H9 (cell line): Measurements from ENCODE around the gene ARHGEF39. TPM values are rescaled to one million over a fixed set of nuclear protein-coding genes. Genes with fewer than 3 reads are reported as not detected.

ENCODE experiments used
- DNase-seq: peaks from one replicate; pipeline ENCODE4 v3.0.0-alpha.2; 2017
- H2AFZ ChIP-seq: one replicate; pipeline ENCODE4 v1.6.1; 2013; ENCODE audit warnings: mild to moderate bottlenecking, low read length, control low read depth, moderate library complexity
- H2AK5ac ChIP-seq: 2 replicates; pipeline ENCODE4 v1.6.1; 2013; ENCODE audit warnings: low read length, control low read depth, mixed read lengths; ENCODE audit not compliant: insufficient read length
- H2BK120ac ChIP-seq: one replicate; pipeline ENCODE4 v1.6.1; 2013; ENCODE audit warnings: low read depth, mild to moderate bottlenecking, low read length, control low read depth, inconsistent platforms; ENCODE audit not compliant: poor library complexity, severe bottlenecking
- H2BK12ac ChIP-seq: 2 replicates; pipeline ENCODE4 v1.6.1; 2013; ENCODE audit warnings: low read length, control low read depth, mixed read lengths, low read depth; ENCODE audit not compliant: insufficient read length
- H2BK15ac ChIP-seq: 2 replicates; pipeline ENCODE4 v1.6.1; 2013; ENCODE audit warnings: low read depth, low read length, control low read depth
- H2BK20ac ChIP-seq: one replicate; pipeline ENCODE4 v1.6.1; 2013; ENCODE audit warnings: low read depth, mild to moderate bottlenecking, low read length, control low read depth, inconsistent platforms; ENCODE audit not compliant: poor library complexity, severe bottlenecking
- H2BK5ac ChIP-seq: 2 replicates; pipeline ENCODE4 v1.6.1; 2013; ENCODE audit warnings: low read length, control low read depth, mixed read lengths; ENCODE audit not compliant: insufficient read length
- H3K14ac ChIP-seq: 2 replicates; pipeline ENCODE4 v1.6.1; 2013; ENCODE audit warnings: low read length, control low read depth; ENCODE audit not compliant: insufficient read depth
- H3K18ac ChIP-seq: 2 replicates; pipeline ENCODE4 v1.6.1; 2013; ENCODE audit warnings: low read depth, mild to moderate bottlenecking, mixed read lengths, low read length, control low read depth; ENCODE audit not compliant: insufficient read length
- H3K23ac ChIP-seq: 2 replicates; pipeline ENCODE4 v1.6.1; 2013; ENCODE audit warnings: low read length, control low read depth, mixed read lengths, low read depth; ENCODE audit not compliant: insufficient read length
- H3K23me2 ChIP-seq: 2 replicates; pipeline ENCODE4 v1.6.1; 2013; ENCODE audit warnings: low read depth, mild to moderate bottlenecking, mixed read lengths, low read length, control low read depth; ENCODE audit not compliant: insufficient read length, poor library complexity, severe bottlenecking
- H3K27ac ChIP-seq: 2 replicates; pipeline ENCODE4 v1.5.1; 2013; ENCODE audit warnings: low read length, control low read depth, mixed read lengths, low read depth; ENCODE audit not compliant: insufficient read length
- H3K27me3 ChIP-seq: 2 replicates; pipeline ENCODE4 v1.6.1; 2013; ENCODE audit warnings: low read length, control low read depth, inconsistent platforms; ENCODE audit not compliant: insufficient read depth
- H3K4ac ChIP-seq: 2 replicates; pipeline ENCODE4 v1.6.1; 2013; ENCODE audit warnings: low read depth, mild to moderate bottlenecking, control low read depth, inconsistent platforms, low read length, moderate library complexity
- H3K4me1 ChIP-seq: 2 replicates; pipeline ENCODE4 v1.6.1; 2013; ENCODE audit warnings: low read length, control low read depth, inconsistent platforms; ENCODE audit not compliant: insufficient read depth
- H3K4me2 ChIP-seq: 2 replicates; pipeline ENCODE4 v1.6.1; 2013; ENCODE audit warnings: low read length, control low read depth, mixed read lengths; ENCODE audit not compliant: insufficient read length, insufficient read depth
- H3K56ac ChIP-seq: 2 replicates; pipeline ENCODE4 v1.6.1; 2013; ENCODE audit warnings: low read depth, mild to moderate bottlenecking, mixed read lengths, low read length, control low read depth; ENCODE audit not compliant: insufficient read length
- H3K79me1 ChIP-seq: 2 replicates; pipeline ENCODE4 v1.6.1; 2013; ENCODE audit warnings: low read depth, mild to moderate bottlenecking, moderate library complexity, low read length, control low read depth, inconsistent platforms; ENCODE audit not compliant: insufficient read depth, poor library complexity, severe bottlenecking
- H3K79me2 ChIP-seq: 2 replicates; pipeline ENCODE4 v1.6.1; 2013; ENCODE audit warnings: low read length, control low read depth, inconsistent platforms; ENCODE audit not compliant: insufficient read depth
- H3K9ac ChIP-seq: 2 replicates; pipeline ENCODE4 v1.6.1; 2013; ENCODE audit warnings: low read length, control low read depth, mixed read lengths; ENCODE audit not compliant: insufficient read length; ENCODE audit errors: extremely low read depth
- H3K9me3 ChIP-seq: one replicate; pipeline ENCODE4 v1.6.1; 2013; ENCODE audit warnings: low read depth, low read length, inconsistent platforms; ENCODE audit not compliant: control insufficient read depth
- H3T11ph ChIP-seq: one replicate; pipeline ENCODE4 v1.6.1; 2013; ENCODE audit warnings: mild to moderate bottlenecking, low read length, control low read depth, inconsistent platforms
- H4K20me1 ChIP-seq: one replicate; pipeline ENCODE4 v1.6.1; 2013; ENCODE audit not compliant: control insufficient read depth, insufficient read length, insufficient read depth
- H4K5ac ChIP-seq: 2 replicates; pipeline ENCODE4 v1.6.1; 2013; ENCODE audit warnings: low read depth, mild to moderate bottlenecking, mixed read lengths, low read length, control low read depth; ENCODE audit not compliant: insufficient read length
- H4K8ac ChIP-seq: replicated peaks from 2 replicates; pipeline ENCODE4 v1.6.1; 2013; ENCODE audit warnings: low read length, control low read depth, mixed read lengths, low read depth; ENCODE audit not compliant: insufficient read length
- H4K91ac ChIP-seq: 2 replicates; pipeline ENCODE4 v1.6.1; 2013; ENCODE audit warnings: low read depth, mild to moderate bottlenecking, moderate library complexity, mixed read lengths, low read length, control low read depth; ENCODE audit not compliant: insufficient read length
- H3K27ac Mint-ChIP-seq, 3 experiments: 2 replicates in 2 of 3; 3 replicates in 1 of 3; pipeline ENCODE4 v1.8.0; 2020 to 2021; ENCODE audit warnings: mixed read lengths in 3 of 3, mild to moderate bottlenecking in 1 of 3, moderate library complexity in 1 of 3
- H3K27me3 Mint-ChIP-seq: 2 replicates; pipeline ENCODE4 v1.8.0; 2021; ENCODE audit warnings: low read depth, mild to moderate bottlenecking, moderate library complexity, mixed read lengths
- H3K36me3 Mint-ChIP-seq, 3 experiments: 2 replicates in 2 of 3; 3 replicates in 1 of 3; pipeline ENCODE4 v1.8.0; 2020 to 2021; ENCODE audit warnings: low read depth in 3 of 3, mixed read lengths in 3 of 3; ENCODE audit not compliant: insufficient read depth in 1 of 3
- H3K4me1 Mint-ChIP-seq, 2 experiments: 2 replicates each; pipeline ENCODE4 v1.8.0; 2020; ENCODE audit warnings: mixed read lengths in 2 of 2
- H3K4me3 Mint-ChIP-seq, 2 experiments: 2 replicates in 1 of 2; 3 replicates in 1 of 2; pipeline ENCODE4 v1.8.0; 2020 to 2021; ENCODE audit warnings: mild to moderate bottlenecking in 2 of 2, mixed read lengths in 2 of 2, moderate library complexity in 1 of 2
- H3K9me3 Mint-ChIP-seq, 2 experiments: 2 replicates in 1 of 2; 3 replicates in 1 of 2; pipeline ENCODE4 v1.8.0; 2020; ENCODE audit warnings: mild to moderate bottlenecking in 2 of 2, mixed read lengths in 2 of 2, moderate library complexity in 1 of 2
- WGBS: extraction: QIAGEN DNeasy Blood & Tissue Kit; methylation state at CpG from one replicate; pipeline ENCODE4 v1.1.7; 2013; ENCODE audit warnings: missing lambda C conversion rate, low lambda C conversion rate, mixed read lengths; ENCODE audit not compliant: insufficient read length; ENCODE audit errors: extremely low coverage; 5-methylcytosine and 5-hydroxymethylcytosine counted together
- total RNA-seq: library from RNA; stranded (reverse); gene quantifications from 2 replicates; pipeline ENCODE4 v1.2.1, GENCODE V29; 2021
- TF ChIP-seq, protein P1 (sequence below): fragments of 200-600 bp; sonication (generic); conservative IDR thresholded peaks from 3 replicates; pipeline ENCODE4 v1.8.0; 2021; ENCODE audit warnings: antibody characterized with exemption, mild to moderate bottlenecking

ARHGEF39 gene
- total RNA-seq, 1 experiment from 2014 or later: 24.4 TPM

DNA sequence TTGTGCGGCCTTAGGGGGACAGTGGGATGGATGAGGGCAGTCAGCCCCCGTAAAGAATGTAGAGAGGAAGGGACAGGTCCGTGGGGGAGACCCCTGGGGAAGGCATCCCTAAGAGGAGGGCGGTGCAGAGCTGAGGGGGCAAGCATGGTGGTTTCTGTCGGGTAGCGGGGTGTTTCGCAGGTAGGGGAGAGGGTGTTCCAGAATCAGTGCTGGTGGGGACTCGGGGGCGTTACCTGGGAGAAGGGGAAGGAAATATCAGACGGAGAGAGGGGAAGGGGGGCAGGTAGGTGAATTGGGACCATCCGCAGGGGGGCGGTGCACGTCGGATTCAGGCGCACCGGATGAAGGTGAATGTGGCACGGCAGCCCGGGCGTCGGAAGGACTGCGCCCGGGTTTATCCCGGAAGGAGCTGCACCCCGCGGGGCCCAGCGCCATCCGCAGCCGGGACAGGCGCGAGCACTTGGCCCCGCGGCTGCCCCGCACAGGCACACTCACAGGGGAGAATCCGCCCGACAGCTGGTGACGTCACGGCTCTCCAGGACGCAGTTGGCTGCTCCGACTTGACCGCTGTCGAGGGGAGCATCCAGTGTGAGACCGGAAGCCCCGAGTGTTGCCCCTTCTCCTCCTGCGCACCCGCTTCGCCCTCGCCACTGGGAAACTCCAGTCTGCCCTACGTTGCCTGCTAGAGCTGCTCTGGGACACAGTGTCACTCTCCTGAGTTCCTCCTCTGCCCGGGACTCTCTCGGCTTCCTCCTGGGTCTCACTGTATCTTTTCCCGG lies 48.1 kb downstream of the ARHGEF39 start:
- no peak overlapping the region for H3T11ph ChIP-seq
- H3K23ac ChIP-seq: no peak overlapping the region
- no peak overlapping the region for H2BK120ac ChIP-seq
- no peaks in the 10 kb centered on the region for H3K79me2 ChIP-seq
- H3K9ac ChIP-seq: peak overlapping the region; percentile 43
- H4K5ac ChIP-seq: peak overlapping the region; percentile 55
- H3K79me1 ChIP-seq: no peaks in the 10 kb centered on the region
- peak overlapping the region; percentile 89 for H3K18ac ChIP-seq
- WGBS: no CpG with 5 or more reads among the region's 51 CpGs
- peak overlapping the region; percentile 77 for H3K4me2 ChIP-seq
- TF ChIP-seq, protein P1, sequence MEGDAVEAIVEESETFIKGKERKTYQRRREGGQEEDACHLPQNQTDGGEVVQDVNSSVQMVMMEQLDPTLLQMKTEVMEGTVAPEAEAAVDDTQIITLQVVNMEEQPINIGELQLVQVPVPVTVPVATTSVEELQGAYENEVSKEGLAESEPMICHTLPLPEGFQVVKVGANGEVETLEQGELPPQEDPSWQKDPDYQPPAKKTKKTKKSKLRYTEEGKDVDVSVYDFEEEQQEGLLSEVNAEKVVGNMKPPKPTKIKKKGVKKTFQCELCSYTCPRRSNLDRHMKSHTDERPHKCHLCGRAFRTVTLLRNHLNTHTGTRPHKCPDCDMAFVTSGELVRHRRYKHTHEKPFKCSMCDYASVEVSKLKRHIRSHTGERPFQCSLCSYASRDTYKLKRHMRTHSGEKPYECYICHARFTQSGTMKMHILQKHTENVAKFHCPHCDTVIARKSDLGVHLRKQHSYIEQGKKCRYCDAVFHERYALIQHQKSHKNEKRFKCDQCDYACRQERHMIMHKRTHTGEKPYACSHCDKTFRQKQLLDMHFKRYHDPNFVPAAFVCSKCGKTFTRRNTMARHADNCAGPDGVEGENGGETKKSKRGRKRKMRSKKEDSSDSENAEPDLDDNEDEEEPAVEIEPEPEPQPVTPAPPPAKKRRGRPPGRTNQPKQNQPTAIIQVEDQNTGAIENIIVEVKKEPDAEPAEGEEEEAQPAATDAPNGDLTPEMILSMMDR: no peak; the same call in 2 of the 3 replicates
- H2BK20ac ChIP-seq: no peak overlapping the region
- no peaks in the 10 kb centered on the region for H4K20me1 ChIP-seq
- Mint-ChIP-seq H3K4me3 (peak overlapping the region; percentile 76 to 79), H3K4me1 (peaks cover 15 to 18% of the 10 kb centered on the region in 2 experiments), H3K36me3 (no peaks in the 10 kb centered on the region), H3K27ac (peak overlapping the region in 2 of 3 experiments; percentile 53 to 69; a peak in 3 of 7 replicates), H3K27me3 (peaks cover 42% of the 10 kb centered on the region), H3K9me3 (no peaks in the 10 kb centered on the region; a peak in 1 of 5 replicates)
- peak overlapping the region; percentile 50 for H4K8ac ChIP-seq
- H3K9me3 ChIP-seq: no peaks in the 10 kb centered on the region
- H3K14ac ChIP-seq: peak overlapping the region; percentile 78
- H4K91ac ChIP-seq: no peak overlapping the region
- H2AK5ac ChIP-seq: no peak overlapping the region
- no peak overlapping the region for H2BK5ac ChIP-seq
- peak overlapping the region; percentile 69 for H2AFZ ChIP-seq
- no peak overlapping the region for H3K56ac ChIP-seq
- H3K27ac ChIP-seq: no peak overlapping the region
- no peak overlapping the region for H3K4ac ChIP-seq
- H3K4me1 ChIP-seq: no peaks in the 10 kb centered on the region; the same call in 1 of the 2 replicates
- peaks cover 13% of the 10 kb centered on the region for H3K23me2 ChIP-seq
- no peak overlapping the region for H2BK15ac ChIP-seq
- no peak overlapping the region for H2BK12ac ChIP-seq
- peak; percentile 72 for DNase-seq
- peaks cover 4% of the 10 kb centered on the region; the same call in 1 of the 2 replicates for H3K27me3 ChIP-seq
